Adrenal gland (tissue), 12 donors: ENCODE results near the gene DNAH6. TPM values are rescaled to one million over a fixed set of nuclear protein-coding genes. Genes with fewer than 3 reads are reported as not detected.

ENCODE experiments used
- DNase-seq, 7 donors: peaks; one replicate each; pipeline ENCODE4 v3.0.0-alpha.2; 2019 to 2020
- H3K27ac ChIP-seq, 5 donors: fragments of 200-600 bp; sonication (generic) in 4 of 5; 1 replicate in 3 of 5; 2 replicates in 2 of 5; pipeline versions ENCODE4 v1.5.1 to v1.8.0; 2016 to 2020; ENCODE audit warnings: mild to moderate bottlenecking in 1 of 5
- H3K27me3 ChIP-seq: fragments of 200-600 bp; 2 replicates; pipeline ENCODE4 v1.8.0; 2021
- H3K36me3 ChIP-seq, 2 donors: fragments of 200-600 bp; replicated peaks in 1 of 2; 1 replicate in 1 of 2; 2 replicates in 1 of 2; pipeline versions ENCODE4 v1.5.1 to v1.8.0; 2018 to 2022
- H3K4me1 ChIP-seq, 2 donors: fragments of 200-600 bp; replicated peaks in 1 of 2; 1 replicate in 1 of 2; 2 replicates in 1 of 2; pipeline versions ENCODE4 v1.5.1 to v1.8.0; 2018 to 2021
- H3K4me3 ChIP-seq, 4 donors: fragments of 200-600 bp; sonication (generic) in 3 of 4; one replicate each; pipeline ENCODE4 v1.5.1; 2016 to 2018
- H3K9me3 ChIP-seq, 3 donors: fragments of 200-600 bp; sonication (generic) in 1 of 3; replicated peaks in 1 of 3; 1 replicate in 2 of 3; 2 replicates in 1 of 3; pipeline versions ENCODE4 v1.5.1 to v1.8.0; 2016 to 2021
- POLR2A ChIP-seq, 2 donors: fragments of 450-650 bp; IDR thresholded peaks; one replicate each; pipeline ENCODE4 v1.6.1; 2017; ENCODE audit warnings: antibody characterized with exemption in 2 of 2, mild to moderate bottlenecking in 2 of 2, moderate library complexity in 1 of 2
- WGBS, 4 donors: extraction: QIAGEN DNeasy Blood & Tissue Kit in 2 of 4; methylation state at CpG; one replicate each; pipeline versions ENCODE4 v1.1.5 to v1.1.7; 2013 to 2017; 5-methylcytosine and 5-hydroxymethylcytosine counted together
- intact Hi-C, 2 donors: fragments of 100-400 bp; cut with DNase I; formaldehyde crosslinking; loops; one replicate each; pipeline versions ENCODE4 v1.14.1 to v1.15.0; 2022 to 2023
- polyA plus RNA-seq, 3 donors: library from polyadenylated mRNA; stranded (reverse); fragments of 200-250 nt in 2 of 3; fragments of 350-450 nt in 1 of 3; fragmentation: Illumina TruSeq in 1 of 3; extraction: RNeasy Lipid Tissue Mini Kit (QIAGEN cat#74804) in 1 of 3; gene quantifications; one replicate each; pipeline ENCODE4 v1.2.3, GENCODE V29; 2013 to 2014
- total RNA-seq, 9 donors: library from RNA; depleted of rRNA in 4 of 9; stranded (reverse); fragments of >200 nt in 4 of 9; fragments of 120-200 nt in 1 of 9; fragmentation: NEBNext Ultra II Directional in 1 of 9; extraction: Animal tissue kit (Norgen Biotek cat#: 25700) in 1 of 9; gene quantifications; one replicate each; pipeline versions ENCODE4 v1.1.0 to v1.2.4, GENCODE V29; 2013 to 2023
- TF ChIP-seq, protein P1 (sequence below), 6 experiments: fragments of 450-650 bp in 4 of 6; fragments of 200-600 bp in 2 of 6; sonication (generic) in 1 of 6; IDR thresholded peaks; 1 replicate in 5 of 6; 2 replicates in 1 of 6; pipeline versions ENCODE4 v1.5.1 to v1.8.0; 2016 to 2021; ENCODE audit warnings: antibody characterized with exemption in 6 of 6, mild to moderate bottlenecking in 2 of 6, moderate library complexity in 1 of 6
- donor health status: healthy with polysubstance abuse.
- donor health status: Bipolar disorder and iron deficiency.
- donor health status: DM: yes; HTN: yes; CAD: no.
- donor health status: DM: no; HTN: no; CAD: no.
- donor health status: DM: no; HTN: no; CAD: no.
- donor health status: DM: yes; HTN: yes; CAD: no.

DNAH6 gene
- total and polyA plus RNA-seq, 12 donors = 0.06 to 0.74 (median 0.28) TPM

DNA sequence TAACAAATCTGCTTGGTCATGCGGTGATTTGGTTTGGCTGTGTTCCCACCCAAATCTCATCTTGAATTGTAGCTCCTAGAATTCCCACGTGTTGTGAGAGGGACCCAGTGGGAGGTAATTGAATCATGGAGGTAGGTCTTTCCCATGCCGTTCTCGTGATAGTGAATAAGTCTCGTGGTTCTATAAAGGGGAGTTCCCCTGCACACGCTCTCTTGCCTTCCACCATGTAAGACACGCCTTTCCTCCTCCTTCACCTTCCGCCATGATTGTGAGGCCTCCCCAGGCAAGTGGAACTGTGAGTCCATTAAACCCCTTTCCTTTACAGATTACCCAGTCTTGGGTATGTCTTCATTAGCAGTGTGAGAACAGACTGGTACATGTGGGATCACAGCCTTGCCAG lies 327.8 kb downstream of the DNAH6 start:
- no peaks in the 10 kb centered on the region for H3K36me3 ChIP-seq
- peak in 1 of 7 donors; percentile 10 for DNase-seq
- H3K27me3 ChIP-seq = no peaks in the 10 kb centered on the region
- H3K9me3 ChIP-seq = no peaks in the 10 kb centered on the region
- H3K4me1 ChIP-seq = no peaks in the 10 kb centered on the region
- intact Hi-C loops = no loop called here
- H3K27ac ChIP-seq = no peak overlapping the region
- TF ChIP-seq, protein P1, sequence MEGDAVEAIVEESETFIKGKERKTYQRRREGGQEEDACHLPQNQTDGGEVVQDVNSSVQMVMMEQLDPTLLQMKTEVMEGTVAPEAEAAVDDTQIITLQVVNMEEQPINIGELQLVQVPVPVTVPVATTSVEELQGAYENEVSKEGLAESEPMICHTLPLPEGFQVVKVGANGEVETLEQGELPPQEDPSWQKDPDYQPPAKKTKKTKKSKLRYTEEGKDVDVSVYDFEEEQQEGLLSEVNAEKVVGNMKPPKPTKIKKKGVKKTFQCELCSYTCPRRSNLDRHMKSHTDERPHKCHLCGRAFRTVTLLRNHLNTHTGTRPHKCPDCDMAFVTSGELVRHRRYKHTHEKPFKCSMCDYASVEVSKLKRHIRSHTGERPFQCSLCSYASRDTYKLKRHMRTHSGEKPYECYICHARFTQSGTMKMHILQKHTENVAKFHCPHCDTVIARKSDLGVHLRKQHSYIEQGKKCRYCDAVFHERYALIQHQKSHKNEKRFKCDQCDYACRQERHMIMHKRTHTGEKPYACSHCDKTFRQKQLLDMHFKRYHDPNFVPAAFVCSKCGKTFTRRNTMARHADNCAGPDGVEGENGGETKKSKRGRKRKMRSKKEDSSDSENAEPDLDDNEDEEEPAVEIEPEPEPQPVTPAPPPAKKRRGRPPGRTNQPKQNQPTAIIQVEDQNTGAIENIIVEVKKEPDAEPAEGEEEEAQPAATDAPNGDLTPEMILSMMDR (IDR thresholded peaks at IDR 0.05) = no peak
- TF ChIP-seq POLR2A (IDR thresholded peaks at IDR 0.05) = no peak
- 82 to 91% (median 87%) methylated on average over 8 of the region's 8 CpGs for WGBS, 4 donors
- no peak overlapping the region for H3K4me3 ChIP-seq

DNA sequence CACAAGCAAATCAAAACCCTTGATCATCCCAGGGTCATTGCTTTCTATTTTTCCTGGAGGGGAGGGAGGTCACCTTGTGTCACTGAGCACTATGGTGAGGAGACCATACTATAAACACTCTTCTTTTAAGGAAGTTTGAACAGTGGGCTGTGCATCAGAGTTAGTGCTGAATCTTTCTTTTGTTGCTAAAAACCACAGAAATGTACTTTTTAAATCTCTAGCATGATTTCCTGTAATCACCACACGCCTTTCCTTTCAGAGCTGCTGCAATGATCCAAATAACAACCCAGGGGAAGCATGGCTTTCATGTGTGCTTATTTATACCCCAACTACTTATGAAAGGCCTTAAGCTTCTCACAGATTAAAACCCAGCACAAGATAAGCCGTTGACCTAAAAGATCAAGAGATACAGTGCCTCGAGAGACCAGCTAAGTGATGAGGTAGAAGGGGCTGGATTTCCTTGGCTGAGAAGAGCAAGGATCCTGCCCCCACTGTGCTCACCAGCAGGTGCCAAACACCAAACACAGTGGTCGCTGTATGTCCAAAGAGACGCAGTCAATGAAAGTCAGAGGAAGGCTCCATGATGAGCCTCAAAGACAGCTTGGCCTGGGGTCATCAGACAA lies 329.9 kb downstream of the DNAH6 start:
- no peak overlapping the region for H3K4me3 ChIP-seq
- no peaks in the 10 kb centered on the region for H3K36me3 ChIP-seq
- 42 to 50% (median 48%) methylated on average over 4 to 5 of the region's 5 CpGs for WGBS, 4 donors
- no peaks in the 10 kb centered on the region for H3K27me3 ChIP-seq
- H3K27ac ChIP-seq = peak overlapping the region in 3 of 5 donors; percentile 16 to 52 (median 30)
- peak in 2 of 7 donors; percentile 2 to 33 for DNase-seq
- no peaks in the 10 kb centered on the region for H3K9me3 ChIP-seq
- no peaks in the 10 kb centered on the region for H3K4me1 ChIP-seq
- intact Hi-C loops = no loop called here
- no peak for TF ChIP-seq POLR2A (IDR thresholded peaks at IDR 0.05)

DNA sequence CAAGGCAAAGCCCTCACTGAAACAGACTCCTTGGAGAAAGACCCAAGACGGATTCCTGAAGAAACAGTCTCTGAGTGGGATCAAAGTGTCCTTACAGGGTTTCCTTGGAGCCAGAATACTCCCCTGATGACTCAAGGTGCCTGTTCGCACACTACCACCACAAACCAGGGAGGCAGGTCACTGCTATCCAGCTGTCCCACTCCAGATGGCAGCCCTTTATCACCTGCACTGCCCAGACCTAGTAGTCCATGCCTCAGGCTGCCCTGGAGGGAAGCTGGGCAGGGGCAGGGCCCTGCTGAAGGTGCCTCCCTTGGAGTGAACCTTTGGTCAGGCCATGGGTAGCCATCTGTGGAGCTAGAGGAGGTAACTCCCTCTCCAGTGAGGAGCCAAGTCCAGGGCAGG lies 330.4 kb downstream of the DNAH6 start:
- H3K9me3 ChIP-seq = no peaks in the 10 kb centered on the region
- intact Hi-C loops = no loop called here
- peak in 1 of 7 donors; percentile 29 for DNase-seq
- no peaks in the 10 kb centered on the region for H3K4me1 ChIP-seq
- peak overlapping the region in 3 of 5 donors; percentile 16 to 52 (median 30) for H3K27ac ChIP-seq
- H3K27me3 ChIP-seq = no peaks in the 10 kb centered on the region
- 44 to 87% (median 79%) methylated on average over 2 of the region's 2 CpGs for WGBS, 4 donors
- H3K4me3 ChIP-seq = no peak overlapping the region
- no peak for TF ChIP-seq POLR2A (IDR thresholded peaks at IDR 0.05)
- TF ChIP-seq, protein P1 (IDR thresholded peaks at IDR 0.05) = no peak
- no peaks in the 10 kb centered on the region for H3K36me3 ChIP-seq

DNA sequence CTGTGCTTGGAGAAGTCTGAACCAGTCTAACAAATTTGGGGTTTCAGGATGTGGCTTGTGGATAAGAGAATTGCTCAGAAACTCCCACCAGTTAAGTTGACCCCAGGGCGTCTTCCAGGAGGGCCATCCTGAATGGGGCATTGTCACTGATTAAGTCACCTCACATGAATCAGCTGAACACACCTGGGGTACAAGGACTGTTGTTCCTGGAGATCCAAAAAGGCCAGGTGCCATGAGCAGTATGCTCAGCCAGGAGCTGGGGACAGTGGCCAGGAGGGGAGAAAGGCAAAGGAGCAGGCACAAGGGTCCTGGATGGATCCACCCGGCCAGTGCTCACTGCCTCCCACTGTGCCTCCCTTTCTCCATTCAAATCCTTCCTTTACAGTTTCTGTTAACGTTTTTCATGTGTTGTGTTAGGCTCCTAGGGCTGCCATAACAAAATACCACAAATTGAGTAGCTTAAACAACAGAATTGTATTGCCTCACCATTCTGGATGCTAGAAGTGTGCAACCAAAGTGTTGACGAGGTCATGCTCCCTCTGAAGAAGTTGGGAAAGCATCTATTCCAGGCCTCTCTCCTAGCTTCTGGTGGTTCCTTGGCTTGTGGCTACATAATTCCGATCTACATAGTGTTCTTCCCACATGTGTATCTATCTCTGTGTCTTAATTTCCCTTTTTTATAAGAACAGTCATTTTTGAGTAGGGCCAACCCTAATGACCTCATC lies 331.2 kb downstream of the DNAH6 start:
- Histone ChIP-seq H3K27me3 (no peaks in the 10 kb centered on the region), H3K36me3 (no peaks in the 10 kb centered on the region), H3K4me3 (no peak overlapping the region), H3K9me3 (no peaks in the 10 kb centered on the region), H3K27ac (no peak overlapping the region), H3K4me1 (no peaks in the 10 kb centered on the region)
- TF ChIP-seq, protein P1 (IDR thresholded peaks at IDR 0.05) = no peak
- no peak for TF ChIP-seq POLR2A (IDR thresholded peaks at IDR 0.05)
- intact Hi-C loops = no loop called here
- DNase-seq = peak in 1 of 7 donors; percentile 33
- 54 to 65% (median 60%) methylated on average over 5 of the region's 5 CpGs for WGBS, 4 donors
